GM12878 (cell line): ENCODE data around the gene NCKAP5. TPM values are rescaled to one million over a fixed set of nuclear protein-coding genes. Genes with fewer than 3 reads are reported as not detected.

Experiments
- BMI1 ChIP-seq: fragments of 450-650 bp; IDR thresholded peaks from 2 replicates; pipeline ENCODE4 v1.6.1; 2016; ENCODE audit warnings: mild to moderate bottlenecking, moderate library complexity, borderline replicate concordance
- CEBPZ ChIP-seq: fragments of 150-350 bp; IDR thresholded peaks from 2 replicates; pipeline ENCODE4 v1.6.1; 2016; ENCODE audit warnings: low read depth, low read length
- CREB1 ChIP-seq: IDR thresholded peaks from 2 replicates; pipeline ENCODE4 v1.6.1; 2012; ENCODE audit warnings: low read depth, mild to moderate bottlenecking, inconsistent platforms
- ETV6 ChIP-seq, 2 experiments: fragments of 450-650 bp in 1 of 2; IDR thresholded peaks in 1 of 2; conservative IDR thresholded peaks in 1 of 2; 2 replicates each; pipeline ENCODE4 v1.6.1; 2014; ENCODE audit warnings: antibody characterized with exemption in 1 of 2, borderline replicate concordance in 1 of 2, low read depth in 1 of 2, mild to moderate bottlenecking in 1 of 2, moderate library complexity in 1 of 2
- EZH2 ChIP-seq: IDR thresholded peaks from 2 replicates; pipeline ENCODE4 v1.6.1; 2012; ENCODE audit warnings: low read depth, mild to moderate bottlenecking, control low read depth, inconsistent platforms, low read length, borderline replicate concordance; ENCODE audit not compliant: control insufficient read depth
- HDAC2 ChIP-seq: fragments of 200-600 bp; sonication (generic); IDR thresholded peaks from 2 replicates; pipeline ENCODE4 v1.6.1; 2017
- MEF2A ChIP-seq: IDR thresholded peaks from 2 replicates; pipeline ENCODE4 v1.6.1; 2011; ENCODE audit warnings: low read depth, mild to moderate bottlenecking, low read length, moderate library complexity; ENCODE audit not compliant: insufficient read depth
- MYB ChIP-seq: fragments of 150-350 bp; IDR thresholded peaks from 2 replicates; pipeline ENCODE4 v1.6.1; 2014; ENCODE audit warnings: mild to moderate bottlenecking, low read depth, low read length, borderline replicate concordance
- NFXL1 ChIP-seq: fragments of 450-650 bp; IDR thresholded peaks from 2 replicates; pipeline ENCODE4 v1.6.1; 2017; ENCODE audit warnings: antibody characterized with exemption, mild to moderate bottlenecking, borderline replicate concordance
- NFYA ChIP-seq: IDR thresholded peaks from 2 replicates; pipeline ENCODE4 v1.6.1; 2011; ENCODE audit warnings: low read depth, mild to moderate bottlenecking, low read length, improper control_type of control experiment, borderline replicate concordance
- NR2C1 ChIP-seq: fragments of 450-650 bp; IDR thresholded peaks from 2 replicates; pipeline ENCODE4 v1.6.1; 2017; ENCODE audit warnings: antibody characterized with exemption, mild to moderate bottlenecking, moderate library complexity
- NR2C2 ChIP-seq: IDR thresholded peaks from 2 replicates; pipeline ENCODE4 v1.6.1; 2011; ENCODE audit warnings: borderline replicate concordance, low read depth; ENCODE audit not compliant: control insufficient read depth, insufficient read length
- NR2F1 ChIP-seq: fragments of 450-650 bp; conservative IDR thresholded peaks from 2 replicates; pipeline ENCODE4 v1.6.1; 2017; ENCODE audit warnings: mild to moderate bottlenecking
- PAX8 ChIP-seq: fragments of 450-650 bp; IDR thresholded peaks from 2 replicates; pipeline ENCODE4 v1.6.1; 2017; ENCODE audit warnings: mild to moderate bottlenecking, moderate library complexity
- RUNX3 ChIP-seq: IDR thresholded peaks from 2 replicates; pipeline ENCODE4 v1.6.1; 2012; ENCODE audit warnings: low read length, inconsistent platforms
- SIN3A ChIP-seq: IDR thresholded peaks from 2 replicates; pipeline ENCODE4 v1.6.1; 2012; ENCODE audit warnings: low read depth, low read length, improper control_type of control experiment
- SUZ12 ChIP-seq: fragments of 200-600 bp; sonication (generic); IDR thresholded peaks from one replicate; pipeline ENCODE4 v1.6.1; 2018; ENCODE audit warnings: antibody characterized with exemption, mild to moderate bottlenecking; ENCODE audit not compliant: unreplicated experiment
- USF2 ChIP-seq: IDR thresholded peaks from 2 replicates; pipeline ENCODE4 v1.6.1; 2011; ENCODE audit warnings: low read depth, low read length, improper control_type of control experiment, borderline replicate concordance
- ZBED1 ChIP-seq: IDR thresholded peaks from 2 replicates; pipeline ENCODE4 v1.6.1; 2016; ENCODE audit warnings: borderline replicate concordance
- ZNF274 ChIP-seq: IDR thresholded peaks from one replicate; pipeline ENCODE4 v1.8.0; 2011; ENCODE audit not compliant: insufficient read length, insufficient read depth
- polyA plus RNA-seq, 11 experiments: library from polyadenylated mRNA; depleted of rRNA in 4 of 11; unstranded in 6 of 11; stranded (reverse) in 5 of 11; fragments of >200 nt; fragmentation: Nextera tagmentation in 4 of 11; fragmentation: Illumina TruSeq in 1 of 11; extraction: Ambion mirVana in 4 of 11; extraction: Trizol in 1 of 11; gene quantifications; 1 replicate in 1 of 11; 2 replicates in 10 of 11; pipeline versions ENCODE4 v1.2.1 to v1.2.3, GENCODE V29; 2011 to 2016; ENCODE audit warnings: inconsistent platforms in 2 of 11, missing spikeins in 2 of 11, low read depth in 1 of 11
- total RNA-seq, 4 experiments: library from RNA; depleted of rRNA in 3 of 4; stranded (reverse); fragments of >200 nt in 3 of 4; fragmentation: Illumina TruSeq in 1 of 4; extraction: Trizol in 1 of 4; gene quantifications; 2 replicates each; pipeline versions ENCODE4 v1.2.1 to v1.2.3, GENCODE V29; 2013 to 2021
- TF ChIP-seq, protein P1 (sequence below): fragments of 450-650 bp; IDR thresholded peaks from 2 replicates; pipeline ENCODE4 v1.6.1; 2018; ENCODE audit warnings: borderline replicate concordance, mild to moderate bottlenecking; ENCODE audit not compliant: partially characterized antibody
- TF ChIP-seq, protein P2 (sequence below): IDR thresholded peaks from 2 replicates; pipeline ENCODE4 v1.6.1; 2012; ENCODE audit warnings: mild to moderate bottlenecking, low read depth, low read length

NCKAP5 gene
- total and polyA plus RNA-seq, 10 of the 15 experiments (the other 5 are each of a cell fraction or from before 2014, with no cell fraction given) = 0.06 to 0.44 (median 0.16) TPM

GRCh38 chr2:132953771-132954170 lies 614.5 kb downstream of the NCKAP5 start (continued):
- no peak for TF ChIP-seq NR2C1
- no peak for TF ChIP-seq PAX8
- no peak for TF ChIP-seq RUNX3
- no peak for TF ChIP-seq ZNF274
- TF ChIP-seq, protein P1, sequence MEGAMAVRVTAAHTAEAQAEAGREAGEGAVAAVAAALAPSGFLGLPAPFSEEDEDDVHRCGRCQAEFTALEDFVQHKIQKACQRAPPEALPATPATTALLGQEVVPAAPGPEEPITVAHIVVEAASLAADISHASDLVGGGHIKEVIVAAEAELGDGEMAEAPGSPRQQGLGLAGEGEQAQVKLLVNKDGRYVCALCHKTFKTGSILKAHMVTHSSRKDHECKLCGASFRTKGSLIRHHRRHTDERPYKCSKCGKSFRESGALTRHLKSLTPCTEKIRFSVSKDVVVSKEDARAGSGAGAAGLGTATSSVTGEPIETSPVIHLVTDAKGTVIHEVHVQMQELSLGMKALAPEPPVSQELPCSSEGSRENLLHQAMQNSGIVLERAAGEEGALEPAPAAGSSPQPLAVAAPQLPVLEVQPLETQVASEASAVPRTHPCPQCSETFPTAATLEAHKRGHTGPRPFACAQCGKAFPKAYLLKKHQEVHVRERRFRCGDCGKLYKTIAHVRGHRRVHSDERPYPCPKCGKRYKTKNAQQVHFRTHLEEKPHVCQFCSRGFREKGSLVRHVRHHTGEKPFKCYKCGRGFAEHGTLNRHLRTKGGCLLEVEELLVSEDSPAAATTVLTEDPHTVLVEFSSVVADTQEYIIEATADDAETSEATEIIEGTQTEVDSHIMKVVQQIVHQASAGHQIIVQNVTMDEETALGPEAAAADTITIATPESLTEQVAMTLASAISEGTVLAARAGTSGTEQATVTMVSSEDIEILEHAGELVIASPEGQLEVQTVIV = no peak
- TF ChIP-seq USF2 = no peak
- TF ChIP-seq, protein P2, sequence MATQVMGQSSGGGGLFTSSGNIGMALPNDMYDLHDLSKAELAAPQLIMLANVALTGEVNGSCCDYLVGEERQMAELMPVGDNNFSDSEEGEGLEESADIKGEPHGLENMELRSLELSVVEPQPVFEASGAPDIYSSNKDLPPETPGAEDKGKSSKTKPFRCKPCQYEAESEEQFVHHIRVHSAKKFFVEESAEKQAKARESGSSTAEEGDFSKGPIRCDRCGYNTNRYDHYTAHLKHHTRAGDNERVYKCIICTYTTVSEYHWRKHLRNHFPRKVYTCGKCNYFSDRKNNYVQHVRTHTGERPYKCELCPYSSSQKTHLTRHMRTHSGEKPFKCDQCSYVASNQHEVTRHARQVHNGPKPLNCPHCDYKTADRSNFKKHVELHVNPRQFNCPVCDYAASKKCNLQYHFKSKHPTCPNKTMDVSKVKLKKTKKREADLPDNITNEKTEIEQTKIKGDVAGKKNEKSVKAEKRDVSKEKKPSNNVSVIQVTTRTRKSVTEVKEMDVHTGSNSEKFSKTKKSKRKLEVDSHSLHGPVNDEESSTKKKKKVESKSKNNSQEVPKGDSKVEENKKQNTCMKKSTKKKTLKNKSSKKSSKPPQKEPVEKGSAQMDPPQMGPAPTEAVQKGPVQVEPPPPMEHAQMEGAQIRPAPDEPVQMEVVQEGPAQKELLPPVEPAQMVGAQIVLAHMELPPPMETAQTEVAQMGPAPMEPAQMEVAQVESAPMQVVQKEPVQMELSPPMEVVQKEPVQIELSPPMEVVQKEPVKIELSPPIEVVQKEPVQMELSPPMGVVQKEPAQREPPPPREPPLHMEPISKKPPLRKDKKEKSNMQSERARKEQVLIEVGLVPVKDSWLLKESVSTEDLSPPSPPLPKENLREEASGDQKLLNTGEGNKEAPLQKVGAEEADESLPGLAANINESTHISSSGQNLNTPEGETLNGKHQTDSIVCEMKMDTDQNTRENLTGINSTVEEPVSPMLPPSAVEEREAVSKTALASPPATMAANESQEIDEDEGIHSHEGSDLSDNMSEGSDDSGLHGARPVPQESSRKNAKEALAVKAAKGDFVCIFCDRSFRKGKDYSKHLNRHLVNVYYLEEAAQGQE = no peak
- TF ChIP-seq ETV6 (conservative IDR thresholded peaks at IDR 0.05 in 1 of 2, IDR thresholded peaks at IDR 0.05 in 1 of 2; ENCODE audit: borderline replicate concordance in 1 of 2, low read depth in 1 of 2) = peak in 1 of 2 experiments; percentile 23; a peak in 1 of 4 replicates
- no peak for TF ChIP-seq NR2C2
- no peak for TF ChIP-seq SIN3A
- TF ChIP-seq NR2F1 = no peak; the same call in 1 of the 2 replicates
- TF ChIP-seq NFXL1 = no peak
- TF ChIP-seq NFYA = no peak
- TF ChIP-seq CEBPZ = no peak
- TF ChIP-seq MYB = no peak
- TF ChIP-seq HDAC2 = no peak
- TF ChIP-seq CREB1 = no peak
- no peak for TF ChIP-seq EZH2
- 0 out of 2 replicates have a peak, but pooled peaks have one; percentile 18 for TF ChIP-seq BMI1
- no peak for TF ChIP-seq ZBED1
- TF ChIP-seq SUZ12 = no peak
- TF ChIP-seq MEF2A = no peak
